ENCODE data around the gene SUPT3H. TPM values are rescaled to one million over a fixed set of nuclear protein-coding genes. Genes with fewer than 3 reads are reported as not detected.

The SUPT3H gene
- total RNA-seq, 1 experiment from 2014 or later: 10.3 TPM

GRCh38 chr6:45001663-45002062 is 376.1 kb downstream of the SUPT3H start:
- H3K36me3 Mint-ChIP-seq (ENCODE audit: insufficient read depth, unreplicated experiment): no peaks in the 10 kb centered on the region
- no peak overlapping the region for H3K27ac Mint-ChIP-seq (ENCODE audit: unreplicated experiment)
- TF ChIP-seq CTCF (IDR thresholded peaks at IDR 0.05; ENCODE audit: unreplicated experiment): no peak
- no peaks in the 10 kb centered on the region for H3K4me1 Mint-ChIP-seq (ENCODE audit: low read depth, unreplicated experiment)
- no peaks in the 10 kb centered on the region for H3K9me3 Mint-ChIP-seq (ENCODE audit: low read depth, unreplicated experiment)
- DNase-seq: no peak
- H3K27me3 Mint-ChIP-seq (ENCODE audit: unreplicated experiment): no peaks in the 10 kb centered on the region
- no peak overlapping the region for H3K4me3 Mint-ChIP-seq (ENCODE audit: low read depth, unreplicated experiment)
- intact Hi-C loops (cut with micrococcal nuclease; ENCODE audit: unreplicated experiment): no loop called here
- BruUV-seq (replicated peaks): no TSS peak
- CTCF ChIA-PET: no interaction called here

GRCh38 chr6:45000833-45001232 is 376.9 kb downstream of the SUPT3H start:
- no peak overlapping the region for H3K4me3 Mint-ChIP-seq (ENCODE audit: low read depth, unreplicated experiment)
- TF ChIP-seq CTCF (IDR thresholded peaks at IDR 0.05; ENCODE audit: unreplicated experiment): no peak
- BruUV-seq (replicated peaks): no TSS peak
- no peak overlapping the region for H3K27ac Mint-ChIP-seq (ENCODE audit: unreplicated experiment)
- H3K4me1 Mint-ChIP-seq (ENCODE audit: low read depth, unreplicated experiment): no peaks in the 10 kb centered on the region
- intact Hi-C loops (cut with micrococcal nuclease; ENCODE audit: unreplicated experiment): no loop called here
- no peak for DNase-seq
- CTCF ChIA-PET: no interaction called here
- no peaks in the 10 kb centered on the region for H3K27me3 Mint-ChIP-seq (ENCODE audit: unreplicated experiment)
- H3K9me3 Mint-ChIP-seq (ENCODE audit: low read depth, unreplicated experiment): no peaks in the 10 kb centered on the region
- H3K36me3 Mint-ChIP-seq (ENCODE audit: insufficient read depth, unreplicated experiment): no peaks in the 10 kb centered on the region

- Mint-ChIP-seq H3K4me1 (ENCODE audit: low read depth, unreplicated experiment) (no peaks in the 10 kb centered on the region), H3K36me3 (ENCODE audit: insufficient read depth, unreplicated experiment) (no peaks in the 10 kb centered on the region), H3K27me3 (ENCODE audit: unreplicated experiment) (no peaks in the 10 kb centered on the region), H3K9me3 (ENCODE audit: low read depth, unreplicated experiment) (no peaks in the 10 kb centered on the region), H3K4me3 (ENCODE audit: low read depth, unreplicated experiment) (no peak overlapping the region), H3K27ac (ENCODE audit: unreplicated experiment) (no peak overlapping the region)
- no peak for DNase-seq
- no peak for TF ChIP-seq CTCF (IDR thresholded peaks at IDR 0.05; ENCODE audit: unreplicated experiment)
- intact Hi-C loops (cut with micrococcal nuclease; ENCODE audit: unreplicated experiment): no loop called here
- BruUV-seq (replicated peaks): no TSS peak
- CTCF ChIA-PET: no interaction called here
Measured at GRCh38 chr6:44999066-44999465, 378.7 kb downstream of the SUPT3H start.

GRCh38 chr6:44995486-44996132 is 382.1 kb downstream of the SUPT3H start:
- DNase-seq: no peak
- no peak overlapping the region for H3K27ac Mint-ChIP-seq (ENCODE audit: unreplicated experiment)
- H3K27me3 Mint-ChIP-seq (ENCODE audit: unreplicated experiment): no peaks in the 10 kb centered on the region
- no peaks in the 10 kb centered on the region for H3K4me1 Mint-ChIP-seq (ENCODE audit: low read depth, unreplicated experiment)
- intact Hi-C loops (cut with micrococcal nuclease; ENCODE audit: unreplicated experiment): no loop called here
- no peaks in the 10 kb centered on the region for H3K36me3 Mint-ChIP-seq (ENCODE audit: insufficient read depth, unreplicated experiment)
- H3K9me3 Mint-ChIP-seq (ENCODE audit: low read depth, unreplicated experiment): no peaks in the 10 kb centered on the region
- CTCF ChIA-PET: interaction anchor here (0.7 kb wide), 1 partner anchor 8 kb away, joined by 3 read pairs; no protein-coding TSS in a partner anchor
- H3K4me3 Mint-ChIP-seq (ENCODE audit: low read depth, unreplicated experiment): no peak overlapping the region
- no TSS peak for BruUV-seq (replicated peaks)
- TF ChIP-seq CTCF (IDR thresholded peaks at IDR 0.05; ENCODE audit: unreplicated experiment): no peak

All from Calu3 (cell line).